Stimulated activated CD8-positive, alpha-beta memory T cell treated with anti-CD3 and anti-CD28 coated beads, Interleukin-15, amount 100 ng/mL, for 24 hours (primary cell): ENCODE data around the gene SLC2A13.
"Not testable (repeated sequence)": the region's sequence is repeated elsewhere in the genome, so short reads cannot be mapped to it uniquely, and the experiment has no call there.

Experiments
- DNase-seq: peaks from one replicate; pipeline ENCODE4 v3.0.0-alpha.2; 2020; ENCODE audit warnings: low read depth

The SLC2A13 gene

GRCh38 chr12:39867631-39868327 lies 238.1 kb downstream of the SLC2A13 start:
- DNase-seq = no peak

- DNase-seq = no peak
These were observed 239.7 kb downstream of the SLC2A13 start for GRCh38 chr12:39866135-39866534.

DNA sequence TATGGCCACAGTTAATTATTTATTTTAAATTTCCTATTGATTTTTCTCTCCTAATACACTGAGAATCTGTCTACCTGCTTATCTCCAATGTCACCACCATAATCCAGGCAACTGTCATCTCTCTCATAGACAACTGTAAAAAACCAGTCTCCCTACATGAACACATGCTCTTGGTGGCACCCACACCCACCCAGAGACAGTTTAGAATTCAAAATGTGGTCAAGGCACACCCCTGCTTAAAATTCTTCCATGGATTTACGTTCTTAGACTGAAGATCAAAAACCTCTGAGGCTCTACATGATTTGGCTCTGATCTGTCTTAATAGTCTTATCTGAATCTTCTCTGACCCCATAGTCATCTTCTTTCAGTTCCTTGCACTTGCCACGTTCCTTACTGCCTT lies 245.2 kb downstream of the SLC2A13 start:
- no peak for DNase-seq

GRCh38 chr12:39853003-39853402 lies 252.9 kb downstream of the SLC2A13 start:
- no peak for DNase-seq

GRCh38 chr12:39852346-39852745 lies 253.5 kb downstream of the SLC2A13 start:
- DNase-seq = no peak

DNA sequence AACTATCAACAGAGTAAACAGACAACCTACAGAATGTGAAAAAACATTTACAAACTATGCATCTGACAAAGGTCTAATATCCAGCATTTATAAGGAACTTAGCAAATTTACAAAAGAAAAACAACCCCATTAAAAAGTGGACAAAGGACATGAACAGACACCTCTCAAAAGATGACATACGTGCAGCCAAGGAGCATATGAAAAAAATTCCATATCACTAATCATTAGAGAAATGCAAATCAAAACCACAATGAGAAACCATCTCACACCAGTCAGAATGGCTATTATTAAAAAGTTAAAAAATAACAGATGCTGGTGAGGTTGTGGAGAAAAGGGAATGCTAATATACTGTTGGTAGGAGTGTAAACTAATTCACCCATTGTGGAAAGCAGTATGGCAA lies 257.7 kb downstream of the SLC2A13 start:
- not testable (repeated sequence) for DNase-seq

GRCh38 chr12:39846971-39847650 lies 258.8 kb downstream of the SLC2A13 start:
- no peak for DNase-seq

GRCh38 chr12:39846304-39846703 lies 259.6 kb downstream of the SLC2A13 start:
- no peak for DNase-seq

DNA sequence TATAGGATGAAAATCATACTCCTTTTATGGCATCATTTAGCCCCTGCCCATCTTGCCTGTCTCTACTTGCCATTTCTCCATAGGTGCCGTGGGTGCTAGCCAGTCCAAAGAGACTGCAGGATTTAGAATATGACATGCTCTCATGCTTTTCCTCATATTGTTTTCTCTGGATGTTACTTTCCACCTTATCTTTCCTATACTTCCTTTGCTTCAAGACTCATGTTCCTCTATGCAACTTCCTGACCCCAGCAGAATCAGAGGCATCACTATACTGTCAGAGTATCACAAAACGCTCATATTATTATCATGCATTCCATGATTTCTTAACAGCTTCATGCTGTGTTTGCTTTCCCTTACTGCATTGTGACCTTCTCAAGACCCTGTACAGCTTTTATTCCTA lies 265.5 kb downstream of the SLC2A13 start:
- DNase-seq = no peak

DNA sequence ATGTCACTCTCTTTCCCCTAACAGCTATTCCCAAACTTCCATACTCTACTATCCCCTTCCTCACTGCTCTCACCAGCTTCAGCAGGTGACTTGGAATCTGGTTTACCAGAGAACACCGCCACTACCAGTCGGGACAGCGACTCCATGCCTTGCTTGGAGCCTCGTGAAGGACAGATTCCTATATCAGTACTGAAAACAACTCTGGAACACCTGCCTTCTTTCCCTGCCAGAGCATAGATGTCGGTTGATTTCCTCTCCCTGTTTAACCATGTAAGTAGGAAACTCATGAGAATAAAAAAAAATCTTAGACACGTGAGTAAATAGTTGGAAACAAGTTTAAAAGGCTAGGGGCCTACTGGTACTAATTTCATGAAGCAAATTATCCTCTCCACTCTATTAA lies 266.8 kb downstream of the SLC2A13 start:
- DNase-seq = no peak

- no peak for DNase-seq
These were observed 270.1 kb downstream of the SLC2A13 start for GRCh38 chr12:39835517-39836489.

GRCh38 chr12:39831587-39832315 lies 274.1 kb downstream of the SLC2A13 start:
- no peak for DNase-seq

DNA sequence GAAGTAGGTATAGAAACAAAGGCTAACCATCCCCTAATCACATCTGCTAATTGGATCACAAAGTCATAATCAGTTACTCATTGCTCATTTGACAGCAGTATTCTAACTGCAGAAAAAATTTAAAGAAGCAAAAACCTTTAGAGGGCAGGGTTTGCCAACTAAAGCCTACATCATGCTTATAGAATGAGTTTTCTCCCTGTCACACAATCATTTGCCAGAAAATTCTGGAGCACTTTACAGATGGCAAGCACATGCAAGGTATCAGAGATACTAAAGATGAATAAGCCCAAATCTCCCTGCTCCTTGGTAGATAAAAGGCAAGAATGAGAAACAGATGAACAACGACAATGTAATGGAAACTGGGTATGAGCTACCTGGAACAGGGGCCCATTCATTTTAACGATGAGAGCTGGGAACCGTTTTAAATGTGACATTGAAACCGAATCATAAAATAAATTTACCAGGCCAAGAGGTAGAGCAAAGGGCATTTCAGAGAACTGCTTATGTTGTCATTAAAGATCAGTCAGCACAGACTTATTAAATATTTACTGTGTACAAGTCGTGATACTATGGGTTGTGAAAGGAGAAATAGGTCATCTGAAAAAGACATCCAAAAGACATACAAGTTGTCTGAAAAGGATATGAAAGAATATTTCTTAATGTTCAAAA lies 274.9 kb downstream of the SLC2A13 start:
- DNase-seq = no peak

GRCh38 chr12:39830171-39830570 lies 275.7 kb downstream of the SLC2A13 start:
- no peak for DNase-seq

GRCh38 chr12:39824505-39825212 lies 281.2 kb downstream of the SLC2A13 start:
- DNase-seq = no peak

- DNase-seq = no peak
These were observed 289.2 kb downstream of the SLC2A13 start for GRCh38 chr12:39816671-39817185.

GRCh38 chr12:39815746-39816145 lies 290.1 kb downstream of the SLC2A13 start:
- no peak for DNase-seq

DNA sequence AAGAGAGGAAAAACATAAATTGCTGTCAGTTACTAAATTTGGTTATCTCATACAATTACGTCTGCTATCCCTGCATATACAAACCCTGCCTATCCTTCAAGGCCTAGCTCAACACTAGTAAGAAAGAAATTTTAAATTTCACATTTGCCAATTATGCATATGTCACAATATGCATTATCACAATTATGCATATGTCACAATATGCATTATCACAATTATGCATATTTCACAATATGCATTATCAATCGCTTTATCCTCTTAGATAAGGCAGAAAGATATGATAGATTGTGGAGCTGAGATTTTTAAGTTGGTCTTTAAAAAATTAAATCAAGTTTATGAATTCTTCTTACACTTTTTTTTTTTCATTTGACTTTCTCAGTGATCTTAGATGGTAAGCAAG lies 291.3 kb downstream of the SLC2A13 start:
- DNase-seq = no peak

DNA sequence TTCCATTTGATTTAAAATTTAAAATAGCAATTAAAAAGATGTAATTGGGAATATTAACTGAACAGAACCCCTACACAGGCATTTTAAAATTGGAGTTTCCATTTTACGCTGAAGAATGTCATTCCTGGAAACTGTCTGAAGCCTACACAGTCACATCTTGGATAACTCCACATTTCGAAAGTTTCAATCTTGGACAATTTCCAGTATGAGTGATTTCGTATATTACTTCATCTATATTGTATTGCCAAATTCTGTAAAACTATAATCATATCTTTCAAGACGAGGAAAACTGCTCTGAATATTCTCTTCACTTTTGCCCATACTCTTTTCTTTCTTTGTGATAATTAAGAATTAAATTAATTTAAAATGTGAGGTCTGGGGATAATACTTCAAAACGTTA lies 292.1 kb downstream of the SLC2A13 start:
- DNase-seq = no peak

DNA sequence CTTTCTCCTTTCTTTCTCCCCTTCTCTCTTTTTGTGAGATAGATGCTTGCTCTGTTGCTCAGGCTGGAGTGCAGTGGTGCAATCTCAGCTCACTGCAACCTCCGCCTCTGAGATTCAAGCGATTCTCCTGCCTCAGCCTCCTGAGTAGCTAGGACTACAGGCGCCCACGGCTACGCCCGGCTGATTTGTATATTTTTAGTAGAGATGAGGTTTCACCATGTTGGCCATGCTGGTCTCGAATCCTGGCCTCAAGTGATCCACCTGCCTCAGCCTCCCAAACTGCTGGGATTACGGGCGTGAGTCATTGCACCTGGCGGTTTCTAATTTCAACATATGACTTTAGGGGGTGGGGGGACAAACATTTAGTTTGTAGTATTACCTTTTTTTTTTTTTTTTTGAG lies 293.4 kb downstream of the SLC2A13 start:
- not testable (repeated sequence) for DNase-seq

- DNase-seq = no peak
These were observed 298.8 kb downstream of the SLC2A13 start for GRCh38 chr12:39807043-39807442.
